Tibial artery (tissue), 4 donors: ENCODE measurements around the gene NUPR2.
A peak's percentile ranks its signal among the peaks of the same experiment; 100 is the strongest.
"Not testable (repeated sequence)": the region's sequence is repeated elsewhere in the genome, so short reads cannot be mapped to it uniquely, and the experiment has no call there.

Experiments
- DNase-seq, 2 donors: peaks; one replicate each; pipeline ENCODE4 v3.0.0-alpha.2; 2019
- H3K27ac ChIP-seq, 2 donors: fragments of 200-600 bp; sonication (generic) in 1 of 2; 1 replicate in 1 of 2; 2 replicates in 1 of 2; pipeline ENCODE4 v1.5.1; 2018 to 2019; ENCODE audit warnings: mild to moderate bottlenecking in 1 of 2
- H3K27me3 ChIP-seq, 2 donors: fragments of 200-600 bp; sonication (generic) in 1 of 2; one replicate each; pipeline versions ENCODE4 v1.5.1 to v1.6.0; 2016 to 2019
- H3K36me3 ChIP-seq, 3 donors: fragments of 200-600 bp; sonication (generic) in 2 of 3; one replicate each; pipeline ENCODE4 v1.5.1; 2016 to 2019; ENCODE audit warnings: mild to moderate bottlenecking in 2 of 3
- H3K4me1 ChIP-seq, 4 donors: fragments of 200-600 bp; sonication (generic) in 2 of 4; 1 replicate in 3 of 4; 2 replicates in 1 of 4; pipeline ENCODE4 v1.5.1; 2016 to 2019
- H3K4me3 ChIP-seq, 2 donors: fragments of 200-600 bp; sonication (generic) in 1 of 2; 1 replicate in 1 of 2; 2 replicates in 1 of 2; pipeline ENCODE4 v1.5.1; 2018 to 2019; ENCODE audit warnings: mild to moderate bottlenecking in 2 of 2
- H3K9me3 ChIP-seq, 3 donors: fragments of 200-600 bp; sonication (generic) in 1 of 3; one replicate each; pipeline ENCODE4 v1.5.1; 2016 to 2019
- intact Hi-C: fragments of 100-400 bp; cut with DNase I; formaldehyde crosslinking; loops from one replicate; pipeline ENCODE4 v1.15.0; 2023; ENCODE audit warnings: low total_unique reads
- TF ChIP-seq, protein P1 (sequence below), 2 experiments: fragments of 200-600 bp in 1 of 2; fragments of 450-650 bp in 1 of 2; IDR thresholded peaks; one replicate each; pipeline ENCODE4 v1.5.1; 2017 to 2019; ENCODE audit warnings: antibody characterized with exemption in 2 of 2, mild to moderate bottlenecking in 1 of 2, moderate library complexity in 1 of 2

Gene NUPR2

DNA sequence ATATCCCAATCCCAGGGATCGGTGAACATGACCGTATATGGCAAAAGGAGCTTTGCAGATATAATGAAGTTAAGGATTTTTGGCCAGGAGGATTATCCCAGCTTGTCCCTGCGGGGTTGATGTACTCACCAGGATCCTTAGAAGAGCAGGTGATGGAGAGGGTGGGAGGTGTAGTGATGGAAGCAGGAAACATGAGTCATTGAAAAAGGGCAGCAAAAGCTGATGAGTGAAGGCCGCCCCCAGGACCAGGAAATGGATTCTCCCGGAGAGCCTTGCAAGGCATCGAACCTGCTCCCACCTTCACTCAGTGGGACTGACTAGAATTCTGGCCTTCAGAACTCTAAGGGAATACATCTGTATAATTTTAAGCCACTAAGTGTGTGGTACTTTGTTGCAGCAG lies 5.2 kb upstream of the NUPR2 start:
- Histone ChIP-seq H3K4me3 (no peak overlapping the region), H3K4me1 (peaks cover 0 to 2% (median 0%) of the 10 kb centered on the region in 4 donors), H3K27me3 (peaks cover 0 to 9% of the 10 kb centered on the region in 2 donors), H3K36me3 (no peaks in the 10 kb centered on the region), H3K9me3 (no peaks in the 10 kb centered on the region), H3K27ac (no peak overlapping the region)
- no peak for DNase-seq
- intact Hi-C loops = no loop called here
- TF ChIP-seq, protein P1, sequence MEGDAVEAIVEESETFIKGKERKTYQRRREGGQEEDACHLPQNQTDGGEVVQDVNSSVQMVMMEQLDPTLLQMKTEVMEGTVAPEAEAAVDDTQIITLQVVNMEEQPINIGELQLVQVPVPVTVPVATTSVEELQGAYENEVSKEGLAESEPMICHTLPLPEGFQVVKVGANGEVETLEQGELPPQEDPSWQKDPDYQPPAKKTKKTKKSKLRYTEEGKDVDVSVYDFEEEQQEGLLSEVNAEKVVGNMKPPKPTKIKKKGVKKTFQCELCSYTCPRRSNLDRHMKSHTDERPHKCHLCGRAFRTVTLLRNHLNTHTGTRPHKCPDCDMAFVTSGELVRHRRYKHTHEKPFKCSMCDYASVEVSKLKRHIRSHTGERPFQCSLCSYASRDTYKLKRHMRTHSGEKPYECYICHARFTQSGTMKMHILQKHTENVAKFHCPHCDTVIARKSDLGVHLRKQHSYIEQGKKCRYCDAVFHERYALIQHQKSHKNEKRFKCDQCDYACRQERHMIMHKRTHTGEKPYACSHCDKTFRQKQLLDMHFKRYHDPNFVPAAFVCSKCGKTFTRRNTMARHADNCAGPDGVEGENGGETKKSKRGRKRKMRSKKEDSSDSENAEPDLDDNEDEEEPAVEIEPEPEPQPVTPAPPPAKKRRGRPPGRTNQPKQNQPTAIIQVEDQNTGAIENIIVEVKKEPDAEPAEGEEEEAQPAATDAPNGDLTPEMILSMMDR (IDR thresholded peaks at IDR 0.05) = no peak

DNA sequence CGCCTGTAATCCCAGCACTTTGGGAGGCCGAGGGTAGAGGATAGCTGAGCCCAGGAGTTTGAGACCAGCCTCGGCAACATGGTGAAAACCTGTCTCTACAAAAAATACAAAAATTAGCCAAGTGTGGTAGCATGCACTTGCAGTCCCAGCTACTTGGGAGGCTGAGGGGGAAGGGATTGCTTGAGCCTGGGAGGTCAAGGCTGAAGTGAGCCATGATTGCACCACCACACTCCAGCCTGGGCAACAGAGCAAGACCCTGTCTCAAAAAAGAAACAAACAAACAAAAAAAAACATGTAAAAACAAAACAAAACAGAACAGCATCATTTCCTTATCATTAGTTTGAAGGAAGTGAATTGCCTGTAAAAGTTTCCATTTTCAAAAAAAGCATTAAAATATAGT lies 4.0 kb downstream of the NUPR2 start:
- H3K27ac ChIP-seq, DNase-seq, H3K4me3 ChIP-seq, H3K36me3 ChIP-seq, H3K9me3 ChIP-seq, intact Hi-C loops: not testable (repeated sequence)
- H3K4me1 ChIP-seq = peaks cover 0 to 10% (median 7%) of the 10 kb centered on the region in 4 donors
- H3K27me3 ChIP-seq = peaks cover 0 to 17% of the 10 kb centered on the region in 2 donors

DNA sequence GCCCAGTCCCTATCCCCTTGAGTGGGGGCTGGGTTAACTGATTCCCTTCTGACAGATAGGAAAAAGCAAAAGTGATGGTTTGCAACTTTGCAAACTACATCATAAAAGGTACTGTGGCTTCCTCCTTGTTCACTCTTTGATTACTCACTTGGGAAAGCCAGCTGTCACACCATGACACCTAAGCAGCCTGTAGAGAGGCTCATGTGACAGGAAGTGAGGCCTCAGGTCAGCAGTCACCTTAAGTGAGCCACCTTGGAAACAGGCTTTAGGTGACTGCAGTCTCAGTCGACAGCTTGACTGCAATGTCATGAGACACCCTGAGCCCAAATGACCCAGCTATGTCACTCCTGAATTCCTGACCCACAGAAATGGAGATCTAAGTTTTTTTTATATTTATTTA lies 5.6 kb downstream of the NUPR2 start:
- Histone ChIP-seq H3K9me3 (no peaks in the 10 kb centered on the region), H3K36me3 (no peaks in the 10 kb centered on the region), H3K27ac (no peak overlapping the region), H3K4me3 (no peak overlapping the region), H3K27me3 (peaks cover 0 to 1% of the 10 kb centered on the region in 2 donors), H3K4me1 (peaks cover 0 to 7% (median under 1%) of the 10 kb centered on the region in 4 donors)
- DNase-seq = no peak
- TF ChIP-seq, protein P1 (IDR thresholded peaks at IDR 0.05) = no peak
- intact Hi-C loops = no loop called here

DNA sequence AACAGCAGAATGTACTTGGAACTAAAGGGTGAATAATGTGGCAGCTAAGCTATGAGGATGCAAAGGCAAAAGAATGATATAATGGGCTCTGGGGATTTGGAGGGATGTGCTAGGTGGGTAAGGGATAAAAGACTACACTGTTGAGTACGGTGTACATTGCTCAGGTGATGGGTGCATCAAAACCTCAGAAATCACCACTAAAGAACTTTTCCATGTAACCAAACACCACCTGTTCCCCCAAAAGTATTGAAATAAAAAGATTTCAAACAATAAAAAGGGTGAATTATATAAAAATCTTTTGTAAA lies 8.3 kb downstream of the NUPR2 start:
- peaks cover 14 to 17% (median 15%) of the 10 kb centered on the region in 3 donors for H3K36me3 ChIP-seq
- intact Hi-C loops = no loop called here
- TF ChIP-seq, protein P1 (IDR thresholded peaks at IDR 0.05) = no peak
- H3K4me1 ChIP-seq = peaks cover 0 to 26% (median 16%) of the 10 kb centered on the region in 4 donors
- no peak overlapping the region for H3K27ac ChIP-seq
- H3K27me3 ChIP-seq = no peaks in the 10 kb centered on the region
- no peak overlapping the region for H3K4me3 ChIP-seq
- no peak for DNase-seq
- H3K9me3 ChIP-seq = no peaks in the 10 kb centered on the region

DNA sequence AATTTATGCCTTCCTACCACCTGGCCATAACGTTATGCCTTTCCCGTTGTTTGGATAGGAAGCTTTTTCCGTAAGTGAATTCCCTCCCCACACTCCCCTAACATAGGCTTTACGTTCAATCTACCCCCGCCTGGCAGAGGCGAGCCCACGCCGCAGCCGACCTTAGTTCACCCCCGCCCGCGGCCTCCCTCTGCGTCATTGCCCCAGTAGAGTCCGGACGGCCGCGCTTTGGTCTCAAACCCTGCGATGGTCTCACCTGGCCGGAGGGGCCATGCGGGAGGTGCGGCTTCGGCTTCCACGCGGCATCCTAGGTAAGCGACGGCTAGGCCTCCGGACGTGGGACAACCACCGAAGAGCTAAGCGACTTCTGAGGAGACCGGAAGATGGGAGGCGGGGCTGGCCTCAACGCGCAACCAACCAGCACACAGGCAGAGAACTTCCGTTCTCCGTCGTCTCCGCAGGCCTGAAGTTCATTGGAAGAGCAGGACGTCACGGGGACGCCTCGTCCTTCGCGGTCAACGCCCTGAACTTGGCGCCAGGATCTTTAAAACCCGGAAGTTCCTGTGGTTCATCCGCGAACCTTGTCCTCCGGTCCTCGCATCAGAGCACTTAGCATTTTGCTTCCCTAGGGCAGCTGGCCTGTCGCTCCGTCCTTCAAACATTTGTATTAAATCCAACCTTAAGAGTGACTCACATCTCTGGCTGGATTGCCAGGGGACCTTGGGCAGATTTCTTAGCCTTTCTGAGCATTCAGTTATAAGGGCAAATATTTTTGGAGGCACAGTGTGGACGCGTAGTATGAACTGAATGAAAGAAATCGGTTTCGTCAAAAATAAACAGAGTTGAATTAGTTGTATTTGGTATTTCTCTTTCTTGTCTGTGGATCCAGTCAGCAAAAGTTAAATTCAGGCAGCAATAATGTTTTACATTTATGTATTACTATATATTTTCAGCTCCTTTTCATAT lies 9.8 kb downstream of the NUPR2 start, which contains the start of gene CHCHD2:
Gene CHCHD2, minus strand, starts transcription at position 369 of the 966 bp plus-strand sequence. Its CDS starts 63 bp downstream, at position 306.
- DNase-seq = peak; percentile 97 to 98
- Histone ChIP-seq H3K4me3 (peak within 1 kb of the TSS; percentile 77 to 81), H3K36me3 (peaks cover 29 to 32% (median 30%) of the 10 kb centered on the region in 3 donors), H3K27me3 (no peaks in the 10 kb centered on the region), H3K9me3 (no peaks in the 10 kb centered on the region), H3K27ac (peak within 1 kb of the TSS; percentile 88 to 92), H3K4me1 (peaks cover 0 to 26% (median 16%) of the 10 kb centered on the region in 4 donors)
- TF ChIP-seq, protein P1 (IDR thresholded peaks at IDR 0.05) = peak in 1 of 2 experiments; percentile 9
- intact Hi-C loops = no loop called here

DNA sequence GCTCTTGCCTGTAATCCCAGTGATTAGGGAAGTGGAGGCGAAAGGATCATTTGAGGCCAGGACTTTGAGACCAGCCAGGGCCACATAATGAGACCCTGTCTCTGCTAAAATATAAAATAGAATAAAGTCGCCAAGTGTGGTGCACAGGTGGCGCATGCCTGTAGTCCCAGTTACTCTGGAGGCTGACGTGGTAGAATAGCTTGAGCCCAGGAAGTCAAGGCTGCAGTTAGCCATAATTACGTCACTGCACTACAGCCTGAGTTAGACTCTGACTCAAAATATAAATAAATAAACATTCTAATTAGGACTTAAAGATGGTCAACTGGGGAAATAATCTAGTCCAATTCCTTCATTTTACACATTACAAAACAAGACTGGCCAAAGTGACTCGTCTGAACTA lies 10.7 kb downstream of the NUPR2 start:
- TF ChIP-seq, protein P1 (IDR thresholded peaks at IDR 0.05) = no peak
- H3K36me3 ChIP-seq = peaks cover 38 to 41% (median 39%) of the 10 kb centered on the region in 3 donors
- H3K4me3 ChIP-seq = peak overlapping the region; percentile 77 to 81
- H3K27ac ChIP-seq = peak overlapping the region; percentile 88 to 92
- H3K27me3 ChIP-seq = no peaks in the 10 kb centered on the region
- no peak for DNase-seq
- H3K9me3 ChIP-seq = no peaks in the 10 kb centered on the region
- intact Hi-C loops = no loop called here
- H3K4me1 ChIP-seq = peaks cover 0 to 26% (median 16%) of the 10 kb centered on the region in 4 donors

DNA sequence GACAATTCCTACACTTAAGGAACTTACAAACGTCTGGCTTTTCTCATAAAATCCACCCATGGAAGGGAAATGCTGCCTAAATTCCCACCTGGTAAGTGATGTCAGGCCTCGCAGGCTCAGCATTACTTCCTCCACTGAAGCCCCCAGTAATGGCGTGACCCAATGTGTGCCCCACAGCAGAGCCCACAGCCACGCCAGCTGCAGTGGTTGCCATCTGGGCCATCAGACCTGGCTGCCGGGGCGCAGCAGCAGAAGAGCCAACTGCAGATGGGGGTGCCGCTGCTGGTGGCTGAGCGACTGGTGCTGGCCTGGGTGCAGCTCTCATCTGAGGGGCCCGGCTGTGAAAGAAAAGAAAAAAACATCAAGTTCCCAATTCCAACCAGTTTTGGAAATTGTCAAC lies 12.1 kb downstream of the NUPR2 start:
- H3K27me3 ChIP-seq, H3K4me3 ChIP-seq, intact Hi-C loops, DNase-seq, H3K27ac ChIP-seq, H3K9me3 ChIP-seq: not testable (repeated sequence)
- H3K4me1 ChIP-seq = peaks cover 0 to 26% (median 16%) of the 10 kb centered on the region in 4 donors
- H3K36me3 ChIP-seq = peaks cover 49 to 55% (median 53%) of the 10 kb centered on the region in 3 donors
